Measurements from ENCODE around the gene ACSBG1.

Gene ACSBG1, protein sequence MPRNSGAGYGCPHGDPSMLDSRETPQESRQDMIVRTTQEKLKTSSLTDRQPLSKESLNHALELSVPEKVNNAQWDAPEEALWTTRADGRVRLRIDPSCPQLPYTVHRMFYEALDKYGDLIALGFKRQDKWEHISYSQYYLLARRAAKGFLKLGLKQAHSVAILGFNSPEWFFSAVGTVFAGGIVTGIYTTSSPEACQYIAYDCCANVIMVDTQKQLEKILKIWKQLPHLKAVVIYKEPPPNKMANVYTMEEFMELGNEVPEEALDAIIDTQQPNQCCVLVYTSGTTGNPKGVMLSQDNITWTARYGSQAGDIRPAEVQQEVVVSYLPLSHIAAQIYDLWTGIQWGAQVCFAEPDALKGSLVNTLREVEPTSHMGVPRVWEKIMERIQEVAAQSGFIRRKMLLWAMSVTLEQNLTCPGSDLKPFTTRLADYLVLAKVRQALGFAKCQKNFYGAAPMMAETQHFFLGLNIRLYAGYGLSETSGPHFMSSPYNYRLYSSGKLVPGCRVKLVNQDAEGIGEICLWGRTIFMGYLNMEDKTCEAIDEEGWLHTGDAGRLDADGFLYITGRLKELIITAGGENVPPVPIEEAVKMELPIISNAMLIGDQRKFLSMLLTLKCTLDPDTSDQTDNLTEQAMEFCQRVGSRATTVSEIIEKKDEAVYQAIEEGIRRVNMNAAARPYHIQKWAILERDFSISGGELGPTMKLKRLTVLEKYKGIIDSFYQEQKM

DNA sequence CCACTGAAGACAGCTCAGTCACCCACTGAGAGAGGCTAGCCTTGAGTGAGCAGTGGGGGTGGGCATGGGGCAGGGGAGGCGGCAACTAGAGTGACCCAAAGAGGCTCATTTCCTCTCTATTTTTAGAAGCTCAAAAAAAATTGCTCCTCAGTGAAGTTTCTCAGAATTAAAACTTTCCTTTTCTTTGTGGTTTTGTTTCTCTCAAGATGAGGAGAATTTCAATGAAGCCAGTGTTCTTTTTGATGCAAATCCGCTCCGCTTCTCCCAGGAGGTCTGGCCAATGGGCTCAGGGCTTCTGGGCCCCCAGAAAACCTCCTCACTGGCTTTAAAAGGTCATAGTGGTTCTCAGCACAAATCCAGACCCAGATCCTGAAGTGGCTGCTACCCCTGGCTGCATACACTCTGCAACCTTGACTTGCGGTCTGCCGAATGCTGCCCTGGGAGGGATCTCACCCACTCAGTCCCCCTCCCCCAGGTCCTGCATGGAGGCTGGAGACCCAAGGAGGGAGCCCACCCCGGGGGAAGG, at the start of gene ACSBG1:
ACSBG1 (minus strand) TSS at position 51 of the 526 bp plus-strand sequence. CDS start 64 bp downstream, outside the sequence.
- no peak for DNase-seq

DNA sequence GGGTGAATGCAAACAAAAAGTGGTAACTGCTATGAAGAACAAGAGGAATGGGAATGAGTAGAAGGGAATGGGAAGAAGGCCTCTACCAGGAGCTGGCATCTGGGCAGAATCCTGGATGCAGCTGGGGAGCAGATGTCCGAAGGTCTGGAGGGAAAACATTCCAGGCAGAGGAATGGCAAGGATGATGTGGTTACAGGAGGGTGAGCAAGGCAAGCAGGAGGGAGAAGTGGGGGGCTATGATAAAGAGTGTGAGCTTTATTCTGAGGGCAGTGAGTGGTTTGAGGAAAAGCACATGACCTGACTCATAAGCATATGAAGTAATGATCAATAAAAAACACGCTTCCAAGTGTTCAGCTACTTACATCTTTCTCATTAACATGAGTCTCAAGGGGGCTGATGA, 48.0 kb upstream of the ACSBG1 start:
- DNase-seq: no peak

DNA sequence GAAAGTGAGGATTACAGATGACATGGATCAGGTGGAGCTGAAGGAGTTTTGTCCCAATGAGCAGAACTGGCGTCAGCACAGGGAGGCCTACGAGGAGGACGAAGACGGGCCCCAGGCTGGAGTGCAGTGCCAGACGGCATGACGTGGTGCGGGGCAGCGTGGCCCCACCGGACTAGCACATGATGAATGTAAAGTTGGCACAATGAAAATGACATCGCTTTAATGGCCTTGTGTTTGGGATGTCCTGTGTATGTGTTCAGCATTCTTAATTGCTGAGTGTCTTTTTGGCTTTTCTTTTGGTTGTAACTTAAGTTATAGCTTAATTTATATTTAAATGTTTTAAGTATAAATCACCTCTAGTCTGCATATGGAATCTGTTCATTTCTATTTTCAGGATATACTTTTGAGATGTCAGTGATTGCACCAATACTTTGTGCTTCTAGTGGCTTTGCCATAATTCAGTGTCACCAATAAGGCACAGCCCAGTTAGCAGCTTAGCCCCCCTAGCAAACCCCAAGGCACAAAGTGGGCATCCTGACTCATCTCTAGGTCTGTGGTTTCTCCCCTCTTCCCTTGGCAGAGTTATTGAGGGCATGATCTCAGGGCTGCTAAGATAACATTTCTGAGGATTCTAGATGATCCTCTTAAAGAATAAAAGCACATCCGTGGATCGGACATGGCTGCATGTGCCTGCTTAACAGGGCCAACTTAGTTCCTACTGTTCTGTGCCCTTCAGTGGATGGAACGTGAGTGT, 46.1 kb upstream of the ACSBG1 start:
- DNase-seq: no peak

DNA sequence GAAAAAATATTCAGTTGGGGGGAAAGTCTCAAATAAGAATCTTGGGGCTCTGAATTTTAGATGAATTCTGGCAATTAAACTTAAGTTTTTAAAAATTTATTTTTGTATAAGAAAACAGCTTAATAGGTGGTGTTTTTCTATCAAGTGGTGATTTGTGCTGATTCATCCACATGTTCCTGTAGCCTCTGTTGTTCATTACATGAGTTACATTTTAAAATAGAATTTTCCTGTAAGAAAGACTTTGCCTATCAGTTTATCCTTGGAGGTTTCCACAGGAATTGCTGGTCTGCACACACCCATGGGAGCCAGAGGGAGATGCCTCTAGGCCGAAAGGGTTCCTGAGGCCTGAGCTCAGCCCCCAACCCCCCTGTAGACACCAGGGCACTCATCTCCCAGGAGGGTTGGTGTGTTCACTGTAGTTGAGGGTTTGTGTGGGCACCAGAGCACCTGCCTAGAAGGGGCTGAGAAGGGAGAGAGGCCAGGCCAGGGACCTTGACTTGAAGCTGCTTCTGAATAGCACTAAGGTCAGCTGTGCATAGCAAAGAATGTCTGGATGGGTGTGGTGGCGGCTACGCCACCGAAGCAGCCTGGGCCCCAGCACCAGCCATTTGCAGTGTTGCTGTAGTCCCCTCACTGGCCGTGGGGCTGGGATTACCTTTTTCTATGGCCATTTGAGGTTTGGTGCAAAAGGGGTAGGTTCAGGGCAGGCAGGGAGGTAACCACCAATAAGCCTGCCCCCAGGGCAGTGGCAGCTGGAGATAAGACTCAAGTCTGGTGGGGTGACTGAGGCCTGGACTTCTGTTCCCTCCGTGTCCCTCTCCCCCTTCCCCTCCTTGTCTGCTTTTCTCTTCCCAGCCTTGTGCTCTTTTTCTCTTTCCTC, 41.9 kb upstream of the ACSBG1 start:
- no peak for DNase-seq

DNA sequence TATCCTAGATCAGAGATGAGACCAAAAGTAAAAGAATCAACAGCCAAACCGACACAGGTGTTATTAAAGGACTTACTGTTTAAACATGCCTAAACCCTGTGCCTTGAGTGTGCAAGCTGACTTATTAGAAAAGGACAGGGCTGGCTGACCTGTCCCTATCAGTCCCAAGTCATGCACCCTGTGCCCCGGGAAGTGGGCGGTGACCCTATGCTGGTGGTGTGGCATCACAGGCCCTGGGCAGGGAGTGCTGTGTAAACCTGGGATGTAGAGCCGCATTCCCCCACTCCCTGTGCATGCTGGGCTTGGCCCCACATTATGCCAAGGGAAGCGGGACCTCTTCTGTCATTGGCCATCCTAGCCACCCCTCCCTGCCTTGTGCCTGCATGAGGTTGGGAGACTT, 40.6 kb upstream of the ACSBG1 start:
- no peak for DNase-seq

DNA sequence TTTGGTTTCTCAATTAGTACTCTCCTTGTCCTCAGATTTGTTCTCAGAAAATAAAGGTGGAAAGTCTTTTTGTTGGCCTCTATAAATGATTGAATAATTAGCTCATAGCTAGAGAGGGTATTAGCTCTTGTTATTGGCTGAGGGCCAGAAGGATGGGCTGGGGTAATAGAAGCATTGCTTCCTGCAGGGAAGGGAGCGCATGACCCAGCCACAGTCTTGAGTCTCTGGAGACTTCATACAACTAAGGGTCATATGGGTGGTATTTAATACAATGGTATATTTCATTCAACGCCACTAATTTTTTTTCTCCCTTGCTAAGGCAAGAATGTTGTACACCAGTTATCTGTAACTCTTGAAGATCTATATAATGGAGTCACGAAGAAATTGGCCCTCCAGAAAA, 38.4 kb upstream of the ACSBG1 start:
- no peak for DNase-seq

DNA sequence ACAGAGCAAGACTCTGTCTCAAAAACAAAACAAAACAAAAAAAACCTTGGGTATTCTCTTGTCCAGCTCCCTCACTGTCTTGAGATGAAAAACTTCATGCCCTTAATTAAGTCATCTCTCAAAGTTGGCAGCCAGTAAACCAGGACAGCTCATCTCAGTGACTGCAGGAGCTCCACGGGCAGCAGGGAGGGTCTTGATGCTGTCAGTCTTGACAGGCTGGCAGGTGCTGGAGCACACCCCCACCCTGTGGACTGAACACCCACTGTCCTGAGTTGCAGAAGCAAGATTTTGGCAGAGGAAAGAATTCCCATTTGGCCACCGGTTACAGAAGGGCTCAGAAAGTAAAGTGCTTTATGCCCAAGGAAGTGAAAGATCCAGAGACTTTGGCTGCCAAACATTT, 38.0 kb upstream of the ACSBG1 start:
- no peak for DNase-seq

DNA sequence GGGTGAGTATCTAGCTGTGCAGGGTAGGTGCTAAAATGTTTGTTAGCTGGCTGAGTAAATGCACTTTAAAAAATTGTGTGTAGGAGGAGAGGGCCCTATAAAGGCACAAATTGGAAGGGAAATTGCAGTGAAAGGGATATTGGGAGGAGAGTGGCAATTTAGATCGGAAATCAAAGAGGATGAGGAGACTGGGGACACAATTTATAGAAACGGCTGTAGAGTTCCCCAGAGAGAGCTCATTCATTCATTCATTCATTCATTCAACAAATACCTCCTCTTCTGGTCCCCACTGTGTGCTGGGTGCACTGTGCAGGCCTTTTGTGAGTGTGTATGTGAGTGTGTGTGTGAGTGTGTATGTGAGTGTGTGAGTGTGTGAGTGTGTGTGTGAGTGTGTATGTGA, 32.4 kb upstream of the ACSBG1 start:
- no peak for DNase-seq

DNA sequence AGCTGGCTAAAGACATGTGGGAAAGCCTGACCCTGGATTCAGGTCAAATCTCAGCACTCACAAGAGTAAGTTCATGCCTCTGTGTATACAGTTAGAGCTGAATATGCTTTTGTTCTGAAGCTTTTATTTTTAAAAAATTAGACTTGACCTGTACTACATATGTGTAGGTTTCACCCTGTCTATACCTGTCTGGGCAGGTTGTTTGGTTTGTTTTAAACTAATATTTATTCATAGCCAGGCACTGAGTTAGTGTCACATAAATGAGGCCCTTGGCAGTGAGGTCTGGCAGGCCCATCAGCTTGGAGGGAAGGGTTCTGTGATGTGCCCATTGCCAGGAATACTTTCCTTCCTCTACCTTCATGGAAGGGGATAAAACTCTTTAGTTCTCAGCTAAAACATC, 31.9 kb upstream of the ACSBG1 start:
- DNase-seq: no peak

DNA sequence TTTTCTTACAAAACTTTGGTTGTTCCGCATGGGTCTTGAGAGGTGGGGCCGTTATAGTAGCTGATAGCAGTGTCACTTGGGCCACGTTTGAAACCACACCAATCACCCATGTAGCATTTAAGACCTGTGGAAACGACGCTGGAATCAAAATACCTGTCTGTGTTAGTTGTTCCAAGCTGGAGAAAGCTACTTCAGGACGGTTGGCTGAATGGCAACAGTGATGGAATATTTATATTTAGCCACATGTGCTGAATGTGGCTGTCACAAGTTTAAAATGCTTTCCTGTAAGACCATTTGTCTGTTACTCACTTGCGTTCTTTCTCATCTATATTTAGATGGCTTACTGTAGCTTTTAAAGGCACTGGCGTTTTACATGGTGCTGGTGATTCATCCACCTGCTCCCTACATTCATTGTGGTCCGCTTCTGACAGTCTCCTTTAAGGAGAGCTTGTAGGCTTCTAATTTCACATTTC, 31.4 kb upstream of the ACSBG1 start:
- DNase-seq: no peak

DNA sequence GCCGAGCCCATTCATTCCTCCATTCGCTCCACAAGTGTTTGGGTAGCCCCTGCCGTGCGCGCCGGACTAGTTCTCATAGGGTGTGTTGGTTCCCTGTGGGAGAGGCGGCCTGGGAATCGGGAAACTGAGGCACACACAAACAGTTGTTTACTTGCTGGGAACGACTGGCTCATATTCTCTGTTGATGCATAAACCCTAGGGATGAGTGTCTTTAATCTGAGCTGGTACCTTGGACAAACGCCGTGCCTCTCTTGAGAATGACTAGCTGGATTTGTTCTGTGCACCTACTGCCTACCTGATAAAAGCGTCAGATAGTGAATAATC, 30.7 kb upstream of the ACSBG1 start:
- no peak for DNase-seq

DNA sequence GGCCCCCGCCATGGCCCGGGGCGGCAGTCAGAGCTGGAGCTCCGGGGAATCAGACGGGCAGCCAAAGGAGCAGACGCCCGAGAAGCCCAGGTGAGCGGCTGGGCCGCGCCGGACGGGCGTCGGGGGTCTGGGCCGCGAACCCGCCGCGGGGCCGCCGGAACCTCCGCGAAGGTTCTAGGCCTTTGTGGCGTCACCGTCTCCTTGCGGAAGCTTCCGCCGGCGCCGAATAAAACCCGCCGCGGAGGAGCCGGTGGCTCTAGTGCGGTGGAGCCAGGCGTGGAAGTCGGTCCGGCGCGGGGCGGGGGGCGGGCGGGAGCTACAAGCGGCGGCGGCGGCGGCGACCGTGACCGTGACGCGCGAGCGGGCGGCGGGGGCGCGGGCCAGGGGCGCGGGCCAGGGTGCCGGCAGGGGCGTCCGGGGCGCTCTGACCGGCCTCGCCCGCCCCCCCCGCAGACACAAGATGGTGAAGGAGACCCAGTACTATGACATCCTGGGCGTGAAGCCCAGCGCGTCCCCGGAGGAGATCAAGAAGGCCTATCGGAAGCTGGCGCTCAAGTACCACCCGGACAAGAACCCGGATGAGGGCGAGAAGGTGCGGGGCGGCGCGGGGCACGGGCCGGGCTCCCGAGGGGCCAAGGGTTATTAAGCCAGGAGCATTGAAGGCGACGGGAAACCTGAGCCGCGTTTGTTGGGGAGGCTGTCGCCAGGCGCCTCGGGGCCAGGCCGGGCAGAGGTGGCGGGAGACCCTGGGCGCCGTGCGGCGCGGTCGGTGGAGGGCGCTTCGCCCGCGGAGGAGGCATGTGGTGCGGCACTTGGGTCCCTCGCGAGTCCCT, 30.2 kb upstream of the ACSBG1 start, which contains the start of gene DNAJA4:
DNAJA4 (plus strand) TSS at position 259 of the 833 bp plus-strand sequence; CDS start at position 461, 202 bp downstream.
- no peak for DNase-seq

DNA sequence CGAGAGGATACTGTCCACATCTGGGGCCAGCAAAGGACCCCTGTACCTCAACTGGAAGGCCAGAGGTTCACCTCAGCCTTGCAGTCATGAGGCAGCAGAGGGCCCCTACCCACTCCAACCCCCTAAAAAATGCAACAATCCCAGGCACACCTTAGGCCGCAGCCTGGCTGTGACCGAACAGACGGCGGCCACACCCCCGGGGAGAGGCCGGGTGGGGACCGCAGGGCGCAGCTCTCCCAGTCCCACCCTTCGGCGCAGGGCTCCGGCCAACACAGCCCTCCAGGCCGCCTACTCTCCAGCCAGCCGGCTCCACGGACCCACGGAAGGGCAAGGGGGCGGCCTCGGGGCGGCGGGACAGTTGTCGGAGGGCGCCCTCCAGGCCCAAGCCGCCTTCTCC, 29.5 kb upstream of the ACSBG1 start:
- DNase-seq: no peak

DNA sequence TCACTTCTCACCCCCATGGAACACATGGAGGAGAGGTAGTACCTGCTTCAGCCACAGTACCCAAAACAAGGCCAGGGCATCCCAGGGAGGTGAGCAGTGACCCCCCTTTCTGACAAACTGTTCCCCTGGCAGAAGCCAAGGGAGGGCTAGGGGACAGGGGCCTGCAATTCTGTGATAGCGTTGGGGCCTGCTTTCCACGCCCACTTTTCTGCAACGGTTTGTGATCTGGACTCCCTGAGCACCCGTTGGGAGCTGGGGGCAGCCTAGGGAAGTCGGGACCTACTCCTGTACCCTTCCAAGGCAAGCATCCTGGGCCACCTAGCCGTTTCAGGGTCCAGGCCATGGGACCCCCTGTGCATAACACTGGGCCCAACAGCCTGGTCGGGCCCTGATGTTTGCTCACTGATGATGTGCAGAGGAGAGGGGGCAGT, 29.0 kb upstream of the ACSBG1 start:
- no peak for DNase-seq

DNA sequence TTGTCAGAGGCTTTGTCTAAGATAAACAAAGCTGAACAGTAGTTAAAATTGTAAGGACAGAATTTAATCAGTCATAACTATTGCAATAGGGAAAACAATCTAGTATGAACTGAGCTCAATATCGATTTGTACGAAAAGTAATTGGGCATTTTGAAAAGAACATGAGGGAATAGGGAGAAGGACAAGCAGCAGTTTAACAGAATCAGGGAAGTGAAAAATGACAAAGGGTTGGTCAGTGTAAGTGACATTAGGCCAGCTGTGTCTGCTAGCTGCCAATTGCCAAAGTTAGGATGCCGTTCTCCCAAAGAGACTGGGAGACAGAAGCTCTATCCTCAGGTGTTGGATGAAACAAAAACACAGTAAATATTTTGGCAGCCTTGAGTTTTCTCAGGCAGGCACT, 26.7 kb upstream of the ACSBG1 start:
- DNase-seq: no peak

DNA sequence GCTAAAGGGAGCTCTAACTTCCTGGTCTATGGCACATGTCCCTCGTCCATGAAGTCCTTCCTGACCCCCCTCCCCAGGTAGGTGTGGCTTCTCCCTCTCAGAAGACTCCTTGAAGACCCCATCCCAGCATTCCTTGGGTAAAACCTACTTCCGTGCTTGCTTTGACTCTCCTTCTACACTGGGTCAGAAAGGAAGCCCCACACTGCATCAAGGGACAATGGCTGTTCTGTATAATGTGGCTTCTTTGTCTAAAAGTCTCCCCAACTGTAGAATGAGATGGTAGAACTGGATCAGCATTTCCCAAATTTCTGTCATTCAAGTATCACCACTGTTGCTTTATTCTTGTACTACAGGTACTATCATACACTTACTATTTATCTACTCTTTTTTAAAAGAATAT, 26.1 kb upstream of the ACSBG1 start:
- no peak for DNase-seq

DNA sequence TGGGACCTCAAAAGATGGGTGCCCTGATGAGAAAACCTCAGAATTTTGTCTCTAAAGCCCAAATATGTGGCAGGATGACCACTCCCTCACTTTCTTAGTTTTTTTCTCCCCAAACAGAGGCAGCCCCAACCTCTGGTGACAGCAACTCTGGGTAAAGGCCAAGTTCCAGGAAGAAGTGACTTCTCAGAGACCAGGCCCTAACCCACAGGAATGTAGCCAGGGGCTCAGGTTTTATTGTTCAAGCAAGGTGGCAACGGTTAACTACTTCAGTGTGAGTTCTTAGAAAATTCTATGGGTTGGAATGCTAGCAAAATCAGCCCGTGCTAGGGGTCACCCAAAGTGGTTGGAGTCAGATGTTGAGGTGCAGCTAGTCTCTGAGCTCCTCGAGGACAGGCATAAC, 24.9 kb upstream of the ACSBG1 start:
- no peak for DNase-seq

DNA sequence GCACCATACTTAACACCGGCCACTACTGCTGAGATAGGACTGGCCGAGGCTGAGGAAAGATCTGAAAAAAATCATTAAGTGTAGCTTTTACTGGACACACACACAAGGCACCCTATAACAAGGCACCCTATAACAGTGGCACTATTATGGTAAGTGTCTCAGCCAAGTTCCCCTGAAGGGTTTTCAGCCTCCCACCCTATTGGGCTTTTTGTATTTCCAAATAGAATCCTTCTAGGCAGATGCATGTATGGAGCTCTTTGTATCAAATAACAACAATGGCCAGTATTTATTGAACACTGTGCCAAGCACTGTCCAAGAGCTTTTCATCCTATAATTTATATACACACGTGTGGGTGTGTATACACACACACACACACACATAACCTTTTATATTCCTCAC, 23.3 kb upstream of the ACSBG1 start:
- DNase-seq: no peak

DNA sequence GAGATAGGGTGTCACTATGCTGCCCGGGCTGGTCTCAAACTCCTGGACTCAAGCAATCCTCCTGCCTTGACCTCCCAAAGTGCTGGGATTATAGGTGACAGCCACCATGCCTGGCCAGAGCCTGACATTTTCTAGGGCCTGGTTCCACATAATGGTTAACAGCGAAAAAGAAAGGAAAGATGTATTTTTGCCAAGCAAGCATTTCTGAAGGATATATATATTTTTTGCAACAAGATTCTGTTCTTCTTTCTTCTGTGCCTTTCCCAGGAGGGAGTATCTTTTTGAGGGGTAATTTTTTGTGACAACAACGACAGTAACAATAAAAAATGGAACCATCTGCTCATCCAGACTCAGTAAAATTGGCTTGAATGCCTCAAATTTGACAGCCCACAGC, 21.7 kb upstream of the ACSBG1 start:
- no peak for DNase-seq

DNA sequence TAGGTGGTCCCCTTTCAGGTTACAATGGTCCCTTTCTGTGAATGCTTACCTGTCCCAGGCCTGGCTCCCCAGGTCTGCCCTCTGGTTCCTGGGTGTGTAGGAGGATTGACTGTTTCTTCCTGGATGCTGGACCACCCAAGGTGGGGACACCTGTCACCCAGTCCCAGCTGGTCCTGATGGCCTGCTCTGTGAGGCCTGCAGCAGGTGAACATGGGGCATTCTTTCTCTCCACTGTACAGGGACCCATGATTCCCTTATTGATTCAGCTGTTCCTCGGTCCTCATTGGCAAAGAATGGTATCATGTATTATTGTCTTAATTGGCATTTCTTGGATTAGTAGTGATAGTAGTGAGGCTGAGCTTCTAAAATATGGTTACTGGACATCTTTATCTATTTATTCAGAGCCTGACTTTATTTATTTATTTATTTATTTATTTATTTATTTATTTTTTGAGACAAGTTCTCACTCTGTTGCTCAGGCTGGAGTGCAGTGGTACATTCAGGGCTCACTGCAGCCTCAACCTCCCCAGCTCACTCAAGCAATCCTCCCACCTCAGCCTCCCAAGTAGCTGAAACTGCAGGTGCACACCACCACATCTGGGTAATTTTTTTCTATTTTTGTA, 21.2 kb upstream of the ACSBG1 start:
- no peak for DNase-seq

DNA sequence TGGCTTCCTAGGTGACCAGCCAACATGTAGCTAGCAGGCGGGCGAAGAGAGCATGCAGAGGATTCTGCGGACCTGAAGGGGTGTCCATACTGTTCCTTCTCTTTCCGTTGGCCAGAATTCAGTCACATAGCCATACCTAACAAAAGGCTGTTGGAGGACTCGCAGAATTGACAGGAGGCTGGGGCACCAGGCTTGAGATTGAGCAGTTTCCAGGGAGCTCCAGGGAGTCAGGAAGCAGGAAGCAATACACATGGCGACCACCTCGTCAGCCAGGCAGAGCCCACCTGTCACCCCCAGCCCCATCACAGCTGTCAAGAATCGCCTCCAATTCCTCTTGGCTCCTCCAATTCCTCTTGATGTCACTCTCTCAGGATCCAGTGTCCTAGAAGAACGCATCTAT, 16.8 kb upstream of the ACSBG1 start:
- no peak for DNase-seq
